GM19239 (cell line): ENCODE data around the gene SLC38A10.
A peak's percentile ranks its signal among the peaks of the same experiment; 100 is the strongest.

Experiments
- DNase-seq: peaks from one replicate; pipeline ENCODE4 v3.0.0; 2011; ENCODE audit warnings: low spot score; ENCODE audit not compliant: insufficient read length
- FAIRE-seq: peaks from 2 replicates; lab custom pipeline; 2011; peaks lifted over from hg19 to GRCh38; lab: Jason Lieb, UNC

The SLC38A10 gene

GRCh38 chr17:81260641-81261040, 34.5 kb downstream of the SLC38A10 start:
- DNase-seq, result no peak
- FAIRE-seq, result no peak

- FAIRE-seq (no peak), DNase-seq (no peak)
Measured at GRCh38 chr17:81260171-81260570, 34.9 kb downstream of the SLC38A10 start.

- DNase-seq (no peak), FAIRE-seq (no peak)
Measured at GRCh38 chr17:81259058-81259605, 36.0 kb downstream of the SLC38A10 start.

- no peak for DNase-seq
- FAIRE-seq, result no peak
Measured at GRCh38 chr17:81258292-81258691, 36.8 kb downstream of the SLC38A10 start.

GRCh38 chr17:81257533-81257932, 37.6 kb downstream of the SLC38A10 start:
- DNase-seq (no peak), FAIRE-seq (no peak)

- FAIRE-seq (no peak), DNase-seq (no peak)
Measured at GRCh38 chr17:81256616-81257015, 38.5 kb downstream of the SLC38A10 start.

- FAIRE-seq, result no peak
- no peak for DNase-seq
Measured at GRCh38 chr17:81254955-81255717, 40.0 kb downstream of the SLC38A10 start.

GRCh38 chr17:81253358-81254131, 41.6 kb downstream of the SLC38A10 start:
- FAIRE-seq (no peak), DNase-seq (peak; percentile 71)

GRCh38 chr17:81252987-81253329, 42.1 kb downstream of the SLC38A10 start:
- FAIRE-seq, result no peak
- no peak for DNase-seq

GRCh38 chr17:81252326-81252986, 42.7 kb downstream of the SLC38A10 start:
- DNase-seq (no peak), FAIRE-seq (no peak)

GRCh38 chr17:81251709-81252301, 43.3 kb downstream of the SLC38A10 start:
- FAIRE-seq (no peak), DNase-seq (no peak)

- DNase-seq, result no peak
- FAIRE-seq, result no peak
Measured at GRCh38 chr17:81251094-81251708, 43.9 kb downstream of the SLC38A10 start.

GRCh38 chr17:81250286-81251093, 44.6 kb downstream of the SLC38A10 start:
- no peak for FAIRE-seq

GRCh38 chr17:81249223-81250040, 45.7 kb downstream of the SLC38A10 start:
- DNase-seq (no peak), FAIRE-seq (no peak)

More at GRCh38 chr17:81250286-81251093, 44.6 kb downstream of the SLC38A10 start:
- DNase-seq, result no peak

- DNase-seq, result no peak
- FAIRE-seq, result no peak
Measured at GRCh38 chr17:81248649-81249048, 46.5 kb downstream of the SLC38A10 start.

- no peak for FAIRE-seq
- no peak for DNase-seq
Measured at GRCh38 chr17:81247339-81247990, 47.6 kb downstream of the SLC38A10 start.

- DNase-seq (no peak), FAIRE-seq (no peak)
Measured at GRCh38 chr17:81246679-81247338, 48.3 kb downstream of the SLC38A10 start.
